Esophagus (tissue), 2 donors: Measurements from ENCODE around the gene ABCA13. TPM values are rescaled to one million over a fixed set of nuclear protein-coding genes. Genes with fewer than 3 reads are reported as not detected.

Experiments
- H3K27ac ChIP-seq, 2 donors: one replicate each; pipeline ENCODE4 v1.5.1; 2013; ENCODE audit warnings: low read depth in 2 of 2, mild to moderate bottlenecking in 2 of 2, inconsistent platforms in 1 of 2, low read length in 1 of 2, moderate library complexity in 1 of 2
- H3K27me3 ChIP-seq, 2 donors: one replicate each; pipeline ENCODE4 v1.6.1; 2013; ENCODE audit warnings: low read length in 2 of 2, control low read depth in 1 of 2, mild to moderate bottlenecking in 1 of 2; ENCODE audit not compliant: insufficient read depth in 2 of 2, control insufficient read depth in 1 of 2
- H3K36me3 ChIP-seq, 2 donors: one replicate each; pipeline ENCODE4 v1.6.1; 2013; ENCODE audit warnings: low read length in 1 of 2; ENCODE audit not compliant: control insufficient read depth in 2 of 2, insufficient read depth in 2 of 2
- H3K4me1 ChIP-seq, 2 donors: one replicate each; pipeline ENCODE4 v1.6.1; 2013; ENCODE audit warnings: low read length in 1 of 2; ENCODE audit not compliant: control insufficient read depth in 2 of 2, insufficient read depth in 2 of 2
- H3K4me3 ChIP-seq, 2 donors: one replicate each; pipeline ENCODE4 v1.5.1; 2013; ENCODE audit warnings: low read length in 2 of 2, mild to moderate bottlenecking in 2 of 2, low read depth in 1 of 2, moderate library complexity in 1 of 2
- H3K9me3 ChIP-seq, 2 donors: one replicate each; pipeline ENCODE4 v1.6.1; 2013; ENCODE audit warnings: mild to moderate bottlenecking in 2 of 2, low read depth in 1 of 2, low read length in 1 of 2, moderate library complexity in 1 of 2; ENCODE audit not compliant: control insufficient read depth in 2 of 2, insufficient read depth in 1 of 2
- WGBS, 2 donors: extraction: QIAGEN DNeasy Blood & Tissue Kit; methylation state at CpG; one replicate each; pipeline ENCODE4 v1.1.7; 2013; 5-methylcytosine and 5-hydroxymethylcytosine counted together
- polyA plus RNA-seq, 2 donors: library from polyadenylated mRNA; stranded (reverse); fragments of 200-250 nt; gene quantifications; one replicate each; pipeline ENCODE4 v1.2.3, GENCODE V29; 2013
- donor health status: healthy with polysubstance abuse.
- donor health status: Bipolar disorder and iron deficiency.

The ABCA13 gene
- polyA plus RNA-seq, 2 donors = 0.49 to 1.6 TPM

- Histone ChIP-seq H3K4me1 (peaks cover 0 to 3% of the 10 kb centered on the region in 2 donors), H3K36me3 (no peaks in the 10 kb centered on the region), H3K4me3 (no peak overlapping the region), H3K9me3 (peaks cover 0 to 6% of the 10 kb centered on the region in 2 donors), H3K27me3 (no peaks in the 10 kb centered on the region), H3K27ac (no peak overlapping the region)
- WGBS, 2 donors = 84 to 90% methylated on average over 17 of the region's 17 CpGs
These were observed 284.1 kb downstream of the ABCA13 start for GRCh38 chr7:48455363-48455762.

GRCh38 chr7:48458701-48459524 is 287.7 kb downstream of the ABCA13 start:
- Histone ChIP-seq H3K4me3 (no peak overlapping the region), H3K4me1 (peaks cover 0 to 3% of the 10 kb centered on the region in 2 donors), H3K36me3 (no peaks in the 10 kb centered on the region), H3K9me3 (peaks cover 0 to 6% of the 10 kb centered on the region in 2 donors), H3K27ac (peak overlapping the region in 1 of 2 donors; percentile 76), H3K27me3 (no peaks in the 10 kb centered on the region)
- 63 to 68% methylated on average over 4 of the region's 4 CpGs for WGBS, 2 donors

GRCh38 chr7:48466713-48467112 is 295.5 kb downstream of the ABCA13 start:
- 87 to 88% methylated on average over 4 of the region's 4 CpGs for WGBS, 2 donors
- no peak overlapping the region for H3K4me3 ChIP-seq
- no peaks in the 10 kb centered on the region for H3K36me3 ChIP-seq
- H3K9me3 ChIP-seq = no peaks in the 10 kb centered on the region
- no peak overlapping the region for H3K27ac ChIP-seq
- no peaks in the 10 kb centered on the region for H3K4me1 ChIP-seq
- H3K27me3 ChIP-seq = no peaks in the 10 kb centered on the region

- WGBS, 2 donors = 67 to 71% methylated on average over 5 of the region's 5 CpGs
- Histone ChIP-seq H3K4me1 (no peaks in the 10 kb centered on the region), H3K4me3 (no peak overlapping the region), H3K27me3 (no peaks in the 10 kb centered on the region), H3K36me3 (no peaks in the 10 kb centered on the region), H3K27ac (no peak overlapping the region), H3K9me3 (no peaks in the 10 kb centered on the region)
These were observed 299.9 kb downstream of the ABCA13 start for GRCh38 chr7:48471196-48471595.

- Histone ChIP-seq H3K4me3 (no peak overlapping the region), H3K27ac (no peak overlapping the region), H3K4me1 (no peaks in the 10 kb centered on the region), H3K36me3 (no peaks in the 10 kb centered on the region), H3K9me3 (no peaks in the 10 kb centered on the region), H3K27me3 (no peaks in the 10 kb centered on the region)
- WGBS, 2 donors = 80 to 89% methylated on average over 4 of the region's 4 CpGs
These were observed 301.4 kb downstream of the ABCA13 start for GRCh38 chr7:48472640-48473039.

- Histone ChIP-seq H3K9me3 (no peaks in the 10 kb centered on the region), H3K4me1 (no peaks in the 10 kb centered on the region), H3K4me3 (no peak overlapping the region), H3K27me3 (no peaks in the 10 kb centered on the region), H3K27ac (no peak overlapping the region), H3K36me3 (no peaks in the 10 kb centered on the region)
- WGBS, 2 donors = 69 to 71% methylated on average over 6 of the region's 6 CpGs
These were observed 302.1 kb downstream of the ABCA13 start for GRCh38 chr7:48473205-48473865.

- 65 to 77% methylated on average over 3 of the region's 3 CpGs for WGBS, 2 donors
- Histone ChIP-seq H3K36me3 (no peaks in the 10 kb centered on the region), H3K27me3 (no peaks in the 10 kb centered on the region), H3K9me3 (no peaks in the 10 kb centered on the region), H3K4me3 (no peak overlapping the region), H3K4me1 (no peaks in the 10 kb centered on the region), H3K27ac (no peak overlapping the region)
These were observed 310.0 kb downstream of the ABCA13 start for GRCh38 chr7:48481235-48481634.

- no peaks in the 10 kb centered on the region for H3K27me3 ChIP-seq
- no peaks in the 10 kb centered on the region for H3K4me1 ChIP-seq
- peaks cover 0 to 3% of the 10 kb centered on the region in 2 donors for H3K9me3 ChIP-seq
- no peaks in the 10 kb centered on the region for H3K36me3 ChIP-seq
- H3K27ac ChIP-seq = no peak overlapping the region
- H3K4me3 ChIP-seq = no peak overlapping the region
- 73 to 91% methylated on average over 3 of the region's 3 CpGs for WGBS, 2 donors
These were observed 326.3 kb downstream of the ABCA13 start for GRCh38 chr7:48497521-48497920.

GRCh38 chr7:48502021-48502420 is 330.8 kb downstream of the ABCA13 start:
- no peaks in the 10 kb centered on the region for H3K4me1 ChIP-seq
- H3K36me3 ChIP-seq = no peaks in the 10 kb centered on the region
- WGBS, 2 donors = 73 to 82% methylated on average over 4 of the region's 4 CpGs
- H3K4me3 ChIP-seq = no peak overlapping the region
- H3K27ac ChIP-seq = no peak overlapping the region
- H3K27me3 ChIP-seq = no peaks in the 10 kb centered on the region
- H3K9me3 ChIP-seq = peaks cover 0 to 3% of the 10 kb centered on the region in 2 donors
